ENCODE results near the gene CLSTN1.

GRCh38 chr1:9684801-9685200 lies 139.0 kb downstream of the CLSTN1 start:
- no peak for TF ChIP-seq CTCF (IDR thresholded peaks at IDR 0.05; ENCODE audit: control extremely low read depth in 1 of 3, insufficient read depth in 1 of 3, low read depth in 1 of 3, low read length in 3 of 3)
- TF ChIP-seq HDAC6 (IDR thresholded peaks at IDR 0.05; ENCODE audit: low read depth, low read length), result no peak
- TF ChIP-seq SRF (IDR thresholded peaks at IDR 0.05; ENCODE audit: low read depth, low read length), result no peak
- TF ChIP-seq ATF2 (IDR thresholded peaks at IDR 0.05; ENCODE audit: low read length), result no peak
- no peak for TF ChIP-seq EGR1 (IDR thresholded peaks at IDR 0.05; ENCODE audit: borderline replicate concordance, low read depth, low read length)
- no peak for TF ChIP-seq GTF2F1 (IDR thresholded peaks at IDR 0.05; ENCODE audit: borderline replicate concordance, low read depth, low read length)
- no peak for TF ChIP-seq BRCA1 (IDR thresholded peaks at IDR 0.05; ENCODE audit: low read depth, low read length)
- no peak for TF ChIP-seq GABPA (IDR thresholded peaks at IDR 0.05; ENCODE audit: borderline replicate concordance, insufficient read depth, low read length)
- no peak for TF ChIP-seq EP300 (IDR thresholded peaks at IDR 0.05; ENCODE audit: borderline replicate concordance in 1 of 2, low read depth in 2 of 2, low read length in 2 of 2)
- no peak for TF ChIP-seq TEAD4 (IDR thresholded peaks at IDR 0.05; ENCODE audit: low read depth, low read length)
- TF ChIP-seq EZH2 (IDR thresholded peaks at IDR 0.05; ENCODE audit: low read depth, low read length, severe bottlenecking), result no peak
- TF ChIP-seq CBX5 (IDR thresholded peaks at IDR 0.05; ENCODE audit: low read depth, low read length), result no peak
- no peak for TF ChIP-seq POLR2AphosphoS5 (IDR thresholded peaks at IDR 0.05; ENCODE audit: low read depth, low read length)
- no peak for TF ChIP-seq POLR2A (IDR thresholded peaks at IDR 0.05; ENCODE audit: control extremely low read depth in 1 of 2, low read depth in 2 of 2, low read length in 2 of 2)

Data from H1 (cell line).